WI38 (cell line): ENCODE data around the gene COX5A.

Source experiments
- H3K4me3 ChIP-seq: 2 replicates; pipeline ENCODE4 v1.5.1; 2011; ENCODE audit warnings: low read depth, mild to moderate bottlenecking, control low read depth, low read length
- TF ChIP-seq, protein P1 (sequence below): IDR thresholded peaks from 2 replicates; pipeline ENCODE4 v1.5.1; 2012; ENCODE audit warnings: low read depth, mild to moderate bottlenecking, control low read depth, low read length

The COX5A gene

DNA sequence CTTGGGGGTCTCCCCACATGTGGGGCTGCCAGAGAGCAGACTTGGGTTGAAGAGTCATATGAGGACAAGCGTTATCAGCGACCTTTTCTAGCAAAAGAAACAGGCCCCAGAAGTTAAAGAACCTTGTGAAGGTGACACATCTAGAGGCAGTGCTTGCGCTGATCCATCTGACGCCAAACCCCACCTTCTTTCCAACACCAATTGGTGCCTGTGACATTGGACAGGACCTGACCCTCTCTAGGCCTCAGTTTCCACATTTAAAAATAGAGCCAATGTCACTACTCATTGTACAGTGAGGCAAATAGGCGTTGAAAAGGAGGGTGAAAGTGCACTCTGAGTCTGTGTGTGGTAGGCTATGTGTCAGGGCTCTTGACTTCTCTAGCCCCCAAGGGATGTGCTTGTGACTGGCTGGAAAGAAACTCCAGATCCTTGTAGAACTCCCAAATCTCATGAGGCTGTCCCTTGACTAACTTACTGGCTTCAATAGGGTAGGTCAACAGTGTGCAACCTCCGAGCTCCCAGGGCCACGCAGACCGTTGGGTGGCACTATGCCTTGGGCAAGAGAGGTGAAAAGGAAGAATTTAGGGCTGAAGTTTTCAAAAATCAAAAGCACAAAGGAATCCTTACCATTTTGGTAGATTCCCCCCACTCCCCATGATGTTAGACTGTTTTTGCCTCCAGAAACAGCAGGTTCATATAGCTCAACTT is 30.6 kb downstream of the COX5A start:
- peak overlapping the region; percentile 87 for H3K4me3 ChIP-seq
- TF ChIP-seq, protein P1, sequence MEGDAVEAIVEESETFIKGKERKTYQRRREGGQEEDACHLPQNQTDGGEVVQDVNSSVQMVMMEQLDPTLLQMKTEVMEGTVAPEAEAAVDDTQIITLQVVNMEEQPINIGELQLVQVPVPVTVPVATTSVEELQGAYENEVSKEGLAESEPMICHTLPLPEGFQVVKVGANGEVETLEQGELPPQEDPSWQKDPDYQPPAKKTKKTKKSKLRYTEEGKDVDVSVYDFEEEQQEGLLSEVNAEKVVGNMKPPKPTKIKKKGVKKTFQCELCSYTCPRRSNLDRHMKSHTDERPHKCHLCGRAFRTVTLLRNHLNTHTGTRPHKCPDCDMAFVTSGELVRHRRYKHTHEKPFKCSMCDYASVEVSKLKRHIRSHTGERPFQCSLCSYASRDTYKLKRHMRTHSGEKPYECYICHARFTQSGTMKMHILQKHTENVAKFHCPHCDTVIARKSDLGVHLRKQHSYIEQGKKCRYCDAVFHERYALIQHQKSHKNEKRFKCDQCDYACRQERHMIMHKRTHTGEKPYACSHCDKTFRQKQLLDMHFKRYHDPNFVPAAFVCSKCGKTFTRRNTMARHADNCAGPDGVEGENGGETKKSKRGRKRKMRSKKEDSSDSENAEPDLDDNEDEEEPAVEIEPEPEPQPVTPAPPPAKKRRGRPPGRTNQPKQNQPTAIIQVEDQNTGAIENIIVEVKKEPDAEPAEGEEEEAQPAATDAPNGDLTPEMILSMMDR = no peak

DNA sequence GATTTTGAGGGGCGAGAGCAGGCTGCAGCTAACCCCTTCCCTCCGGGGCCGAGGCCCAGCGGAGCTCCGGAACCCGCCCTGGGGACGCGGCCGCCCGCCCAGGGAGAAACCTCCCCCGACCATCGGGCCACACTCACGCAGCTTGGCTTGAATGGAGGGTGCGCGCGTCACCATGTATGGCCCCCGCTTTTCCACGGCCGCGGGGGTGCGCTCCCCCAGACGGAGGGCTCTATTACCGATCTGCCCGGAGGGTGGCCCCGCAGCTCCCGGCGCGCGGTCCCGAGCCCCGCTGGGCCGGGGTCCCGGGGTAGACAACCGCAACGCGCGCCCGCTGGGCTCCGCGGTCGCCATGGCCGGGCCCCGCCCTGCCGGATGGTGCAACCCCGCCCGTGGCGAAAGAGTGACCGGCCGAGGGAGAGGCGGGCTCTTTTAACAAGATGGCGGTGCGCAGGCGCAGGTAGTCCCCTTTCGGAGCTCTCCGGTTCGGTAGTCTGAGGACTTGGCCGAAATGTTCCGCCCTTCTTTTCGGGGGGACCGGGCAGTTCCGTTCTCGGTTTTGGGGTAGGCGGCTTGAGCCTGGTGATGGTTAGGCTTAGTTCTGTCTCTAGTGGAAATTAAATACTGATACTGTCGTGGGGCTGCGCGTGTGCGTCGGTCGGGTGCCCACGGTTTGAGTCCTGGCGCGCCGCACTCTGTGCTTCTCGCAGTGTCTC is 31.3 kb downstream of the COX5A start, which contains the start of gene FAM219B:
TSS of gene FAM219B (minus strand) at position 402 of the 713 bp plus-strand sequence. CDS start at position 351, 51 bp downstream.
- TF ChIP-seq, protein P1 = no peak
- peak within 1 kb of the TSS; percentile 87 for H3K4me3 ChIP-seq

- TF ChIP-seq, protein P1 = no peak
Observed at GRCh38 chr15:74906067-74906449, 31.8 kb downstream of the COX5A start.

GRCh38 chr15:74904190-74904805 is 33.6 kb downstream of the COX5A start:
- TF ChIP-seq, protein P1 = no peak

More at GRCh38 chr15:74906067-74906449, 31.8 kb downstream of the COX5A start:
- peak overlapping the region; percentile 87 for H3K4me3 ChIP-seq

DNA sequence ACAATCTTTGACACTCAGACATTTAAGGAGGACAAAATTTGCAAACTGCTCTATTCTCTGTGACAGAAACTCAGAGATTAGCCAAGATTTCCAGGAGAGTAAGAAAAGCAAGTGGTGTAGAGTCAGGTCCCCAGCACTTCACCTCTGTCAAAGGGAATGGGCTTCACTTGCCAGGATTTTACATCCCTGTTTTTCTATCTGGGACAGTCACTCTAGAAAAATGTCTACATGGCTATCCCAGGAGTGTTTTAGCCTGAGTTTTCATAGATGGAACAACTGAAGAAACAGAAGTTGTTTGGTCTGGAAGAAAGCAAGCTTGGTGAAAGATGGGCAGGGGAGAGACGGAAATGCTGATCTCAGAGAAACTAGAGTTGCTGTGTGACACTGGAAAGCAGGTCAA is 34.2 kb downstream of the COX5A start:
- H3K4me3 ChIP-seq = no peak overlapping the region
- TF ChIP-seq, protein P1 = no peak

More at GRCh38 chr15:74904190-74904805, 33.6 kb downstream of the COX5A start:
- no peak overlapping the region for H3K4me3 ChIP-seq

GRCh38 chr15:74902295-74903075 is 35.4 kb downstream of the COX5A start:
- TF ChIP-seq, protein P1 = no peak
- H3K4me3 ChIP-seq = no peak overlapping the region
